H1 (cell line): ENCODE data around the gene MLEC. TPM values are rescaled to one million over a fixed set of nuclear protein-coding genes. Genes with fewer than 3 reads are reported as not detected.

Experiments
- CTCF ChIA-PET: fragments of 300-600 bp; sonication (Branson Sonifier 250); formaldehyde crosslinking; loops from one replicate; lab custom pipeline; 2021; ENCODE audit not compliant: partially characterized antibody; lab: Charles Lee
- POLR2A ChIA-PET: fragments of 300-600 bp; sonication (Branson Sonifier 250); formaldehyde crosslinking; loops from one replicate; lab custom pipeline; 2021; ENCODE audit warnings: inconsistent platforms; ENCODE audit not compliant: partially characterized antibody; lab: Charles Lee
- DNase-seq, 2 experiments: peaks; one replicate each; pipeline versions ENCODE4 v3.0.0 to v3.0.0-alpha.2; 2010 to 2022; ENCODE audit warnings: low spot score in 2 of 2, low read depth in 1 of 2, mixed read lengths in 1 of 2
- FAIRE-seq: peaks from 2 replicates; lab custom pipeline; 2011; peaks lifted over from hg19 to GRCh38; lab: Jason Lieb, UNC
- H2AFZ ChIP-seq: 2 replicates; pipeline ENCODE4 v1.8.1; 2012; ENCODE audit warnings: low read length, inconsistent platforms
- H2AK5ac ChIP-seq: 2 replicates; pipeline ENCODE4 v1.6.1; 2013; ENCODE audit warnings: low read depth, low read length
- H2BK120ac ChIP-seq: replicated peaks from 2 replicates; pipeline ENCODE3; 2013; ENCODE audit warnings: low read depth, low read length, inconsistent platforms
- H2BK12ac ChIP-seq: 2 replicates; pipeline ENCODE4 v1.6.1; 2013; ENCODE audit warnings: low read depth, low read length
- H2BK15ac ChIP-seq: 2 replicates; pipeline ENCODE4 v1.6.1; 2013; ENCODE audit warnings: low read length
- H2BK20ac ChIP-seq: 2 replicates; pipeline ENCODE4 v1.6.1; 2013; ENCODE audit warnings: low read length
- H2BK5ac ChIP-seq: 2 replicates; pipeline ENCODE4 v1.6.1; 2013; ENCODE audit warnings: low read depth, low read length
- H3K14ac ChIP-seq: 2 replicates; pipeline ENCODE4 v1.6.1; 2013; ENCODE audit warnings: inconsistent platforms; ENCODE audit not compliant: insufficient read length
- H3K18ac ChIP-seq: 2 replicates; pipeline ENCODE4 v1.6.1; 2013; ENCODE audit warnings: low read length; ENCODE audit errors: extremely low read depth
- H3K23ac ChIP-seq: 2 replicates; pipeline ENCODE4 v1.6.1; 2013; ENCODE audit warnings: inconsistent platforms; ENCODE audit not compliant: insufficient read length
- H3K23me2 ChIP-seq: 2 replicates; pipeline ENCODE4 v1.6.1; 2013; ENCODE audit warnings: low read depth, low read length
- H3K27ac ChIP-seq: 2 replicates; pipeline ENCODE4 v1.6.1; 2011; ENCODE audit warnings: low read depth, low read length, inconsistent platforms
- H3K27me3 ChIP-seq, 4 experiments: replicated peaks in 1 of 4; 1 replicate in 1 of 4; 2 replicates in 3 of 4; pipeline versions ENCODE4 v1.6.1 to v1.8.1; 2011 to 2013; ENCODE audit warnings: low read length in 3 of 4, mild to moderate bottlenecking in 3 of 4, inconsistent platforms in 2 of 4, mixed read lengths in 2 of 4, moderate library complexity in 1 of 4; ENCODE audit not compliant: control insufficient read depth in 3 of 4, insufficient read depth in 3 of 4; ENCODE audit errors: extremely low read depth in 1 of 4
- H3K36me3 ChIP-seq, 4 experiments: 2 replicates each; pipeline versions ENCODE4 v1.6.1 to v1.8.1; 2011 to 2013; ENCODE audit warnings: mild to moderate bottlenecking in 4 of 4, low read length in 3 of 4, moderate library complexity in 2 of 4, control low read depth in 1 of 4, inconsistent platforms in 1 of 4; ENCODE audit not compliant: insufficient read depth in 4 of 4, control insufficient read depth in 2 of 4
- H3K4ac ChIP-seq: replicated peaks from 2 replicates; pipeline ENCODE3; 2013; ENCODE audit warnings: low read length, low read depth, mixed read lengths, inconsistent platforms; ENCODE audit not compliant: insufficient read length
- H3K4me1 ChIP-seq, 4 experiments: replicated peaks in 1 of 4; 1 replicate in 1 of 4; 2 replicates in 3 of 4; pipeline versions ENCODE4 v1.6.1 to v1.8.1; 2011 to 2013; ENCODE audit warnings: low read length in 3 of 4, inconsistent platforms in 2 of 4, mixed read lengths in 1 of 4; ENCODE audit not compliant: insufficient read depth in 4 of 4, control insufficient read depth in 3 of 4
- H3K4me2 ChIP-seq, 2 experiments: 2 replicates each; pipeline versions ENCODE4 v1.6.1 to v1.8.1; 2011 to 2013; ENCODE audit warnings: low read depth in 2 of 2, low read length in 2 of 2, control low read depth in 1 of 2, inconsistent platforms in 1 of 2, mild to moderate bottlenecking in 1 of 2; ENCODE audit not compliant: insufficient read depth in 1 of 2
- H3K4me3 ChIP-seq, 4 experiments: fragments of 200-600, 300-600 bp in 1 of 4; sonication (generic), shearing (Covaris generic), sonication (Bioruptor Twin) in 1 of 4; 2 replicates each; pipeline versions ENCODE4 v1.5.1 to v1.8.1; 2011 to 2016; ENCODE audit warnings: low read length in 4 of 4, low read depth in 3 of 4, control low read depth in 2 of 4, inconsistent platforms in 2 of 4, mild to moderate bottlenecking in 2 of 4, mixed read lengths in 1 of 4, moderate library complexity in 1 of 4; ENCODE audit not compliant: insufficient read depth in 2 of 4; ENCODE audit errors: extremely low read depth in 1 of 4
- H3K56ac ChIP-seq: replicated peaks from 2 replicates; pipeline ENCODE3; 2013; ENCODE audit warnings: low read depth, mild to moderate bottlenecking, mixed read lengths, low read length, inconsistent platforms; ENCODE audit not compliant: insufficient read length
- H3K79me1 ChIP-seq: 2 replicates; pipeline ENCODE4 v1.6.1; 2013; ENCODE audit warnings: low read depth, low read length, control low read depth
- H3K79me2 ChIP-seq, 2 experiments: 2 replicates each; pipeline versions ENCODE4 v1.6.1 to v1.8.1; 2012 to 2013; ENCODE audit warnings: low read length in 2 of 2, mild to moderate bottlenecking in 2 of 2, inconsistent platforms in 1 of 2; ENCODE audit not compliant: insufficient read depth in 2 of 2, control insufficient read depth in 1 of 2
- H3K9ac ChIP-seq, 4 experiments: replicated peaks in 1 of 4; 1 replicate in 1 of 4; 2 replicates in 3 of 4; pipeline versions ENCODE4 v1.6.1 to v1.8.1; 2011 to 2013; ENCODE audit warnings: low read depth in 3 of 4, low read length in 3 of 4, control low read depth in 2 of 4, mild to moderate bottlenecking in 2 of 4, moderate library complexity in 2 of 4, inconsistent platforms in 1 of 4; ENCODE audit errors: extremely low read depth in 1 of 4
- H3K9me3 ChIP-seq, 2 experiments: 2 replicates each; pipeline versions ENCODE4 v1.6.1 to v1.8.1; 2012 to 2013; ENCODE audit warnings: mild to moderate bottlenecking in 2 of 2, moderate library complexity in 2 of 2, control low read depth in 1 of 2, inconsistent platforms in 1 of 2, low read depth in 1 of 2, low read length in 1 of 2, mixed read lengths in 1 of 2; ENCODE audit not compliant: insufficient read depth in 2 of 2
- H4K20me1 ChIP-seq, 2 experiments: replicated peaks in 1 of 2; 2 replicates each; pipeline versions ENCODE3 to v1.8.1; 2011 to 2013; ENCODE audit warnings: inconsistent platforms in 2 of 2, low read length in 2 of 2, mild to moderate bottlenecking in 1 of 2; ENCODE audit not compliant: insufficient read depth in 2 of 2, control insufficient read depth in 1 of 2
- H4K5ac ChIP-seq: 2 replicates; pipeline ENCODE4 v1.6.1; 2013; ENCODE audit warnings: low read length, low read depth, mixed read lengths, inconsistent platforms; ENCODE audit not compliant: insufficient read length
- H4K8ac ChIP-seq: 2 replicates; pipeline ENCODE4 v1.8.0; 2013; ENCODE audit warnings: mild to moderate bottlenecking, moderate library complexity, low read length, inconsistent platforms; ENCODE audit not compliant: insufficient read depth; ENCODE audit errors: extremely low read depth
- H4K91ac ChIP-seq: replicated peaks from 2 replicates; pipeline ENCODE3; 2013; ENCODE audit warnings: low read length, mixed read lengths, inconsistent platforms; ENCODE audit not compliant: insufficient read length
- WGBS, 2 experiments: shearing (Covaris generic) in 1 of 2; methylation state at CpG; one replicate each; pipeline versions ENCODE4 v1.1.6 to v1.1.7; 2013 to 2015; ENCODE audit warnings: low lambda C conversion rate in 2 of 2, mixed read lengths in 2 of 2, inconsistent platforms in 1 of 2, low coverage in 1 of 2, missing lambda C conversion rate in 1 of 2; ENCODE audit not compliant: insufficient replicate concordance in 2 of 2, insufficient coverage in 1 of 2, insufficient read length in 1 of 2; ENCODE audit errors: extremely low coverage in 1 of 2, missing lambda C conversion rate in 1 of 2; 5-methylcytosine and 5-hydroxymethylcytosine counted together
- polyA plus RNA-seq, 7 experiments: library from polyadenylated mRNA; depleted of rRNA in 3 of 7; stranded (reverse) in 5 of 7; unstranded in 2 of 7; fragments of >200 nt in 5 of 7; fragments of 200-250 nt in 2 of 7; gene quantifications; 1 replicate in 5 of 7; 2 replicates in 1 of 7; 4 replicates in 1 of 7; pipeline versions ENCODE4 v1.2.1 to v1.2.3, GENCODE V29; 2011 to 2013; ENCODE audit warnings: missing spikeins in 2 of 7, mixed read lengths in 2 of 7
- total RNA-seq: library from RNA; stranded (reverse); fragmentation: NEBNext Ultra II Directional; extraction: Animal tissue kit (Norgen Biotek cat#: 25700); gene quantifications from 2 replicates; pipeline ENCODE4 v1.2.1, GENCODE V29; 2021

The MLEC gene
- total and polyA plus RNA-seq, 2 of the 8 experiments (the other 6 are each of a cell fraction or from before 2014, with no cell fraction given): 37.1 to 260 TPM

- Histone ChIP-seq H2BK20ac (no peak overlapping the region), H3K18ac (no peak overlapping the region), H3K23ac (no peak overlapping the region), H4K20me1 (peaks cover 0 to 2% of the 10 kb centered on the region in 2 experiments), H3K4ac (no peak overlapping the region), H2BK15ac (no peak overlapping the region), H2BK12ac (no peak overlapping the region), H4K91ac (no peak overlapping the region), H3K14ac (no peak overlapping the region), H3K4me3 (no peak overlapping the region), H4K5ac (no peak overlapping the region), H3K4me2 (no peak overlapping the region), H3K23me2 (peaks cover 4% of the 10 kb centered on the region; the same call in 1 of the 2 replicates), H2BK5ac (no peak overlapping the region), H2AK5ac (no peak overlapping the region), H3K4me1 (peaks cover 0 to 10% (median 4%) of the 10 kb centered on the region in 4 experiments; a peak in 5 of 7 replicates), H3K36me3 (no peaks in the 10 kb centered on the region), H3K79me2 (no peaks in the 10 kb centered on the region), H3K56ac (no peak overlapping the region), H4K8ac (no peak overlapping the region), H3K27ac (no peak overlapping the region), H2AFZ (no peak overlapping the region), H2BK120ac (no peak overlapping the region), H3K9me3 (no peaks in the 10 kb centered on the region), H3K9ac (no peak overlapping the region), H3K27me3 (no peaks in the 10 kb centered on the region), H3K79me1 (no peaks in the 10 kb centered on the region)
- ChIA-PET POLR2A (no interaction called here), CTCF (interaction anchor here (0.7 to 3.1 kb wide), 2 partner anchors 9 to 16 kb away, joined by 3 to 41 read pairs; no protein-coding TSS in a partner anchor)
- no peak for FAIRE-seq
- 88% methylated on average over 5 of the region's 5 CpGs; no CpG with 5 or more reads in 1 of the 2 experiments for WGBS, 2 experiments
- no peak for DNase-seq
These were observed 23.2 kb upstream of the MLEC start for GRCh38 chr12:120663741-120664140.
